ENCODE data around the gene HIGD1A. TPM values are rescaled to one million over a fixed set of nuclear protein-coding genes. Genes with fewer than 3 reads are reported as not detected.

Gene HIGD1A
- total and polyA plus RNA-seq, 2 of the 4 experiments (the other 2 are of a cell fraction): 86.6 to 137 TPM

GRCh38 chr3:42764561-42765295 is 39.6 kb downstream of the HIGD1A start:
- no peak for TF ChIP-seq USF2 (IDR thresholded peaks at IDR 0.05; ENCODE audit: low read depth, low read length)
- no peak for TF ChIP-seq FOS (IDR thresholded peaks at IDR 0.05; ENCODE audit: low read depth, low read length)
- TF ChIP-seq RFX5 (IDR thresholded peaks at IDR 0.05; ENCODE audit: low read depth, low read length): no peak
- no peak overlapping the region for H3K18ac ChIP-seq (ENCODE audit: low read depth, low read length)
- no peak overlapping the region for H2AK9ac ChIP-seq (replicated peaks; ENCODE audit: low read depth, low read length, poor library complexity)
- BruUV-seq (replicated peaks): no TSS peak
- no peak overlapping the region for H2AFZ ChIP-seq (replicated peaks; ENCODE audit: low read length, poor library complexity)
- no peaks in the 10 kb centered on the region for H4K20me1 ChIP-seq (ENCODE audit: insufficient read depth, low read length)
- H3K4me1 ChIP-seq (ENCODE audit: control insufficient read depth, insufficient read depth, low read length): no peaks in the 10 kb centered on the region; the same call in 1 of the 2 replicates
- H3K4ac ChIP-seq (ENCODE audit: low read depth, low read length): no peak overlapping the region
- no peak overlapping the region for H3K23ac ChIP-seq (ENCODE audit: low read depth, low read length)
- intact Hi-C loops (cut with micrococcal nuclease): no loop called here
- no peak overlapping the region for H2BK120ac ChIP-seq (ENCODE audit: low read depth, low read length)
- H3K27me3 ChIP-seq (ENCODE audit: control insufficient read depth, insufficient read depth, low read length): no peaks in the 10 kb centered on the region; the same call in 1 of the 2 replicates
- no peak overlapping the region for H4K8ac ChIP-seq (ENCODE audit: low read depth in 2 of 2, low read length in 2 of 2)
- DNase-seq (no peak), ATAC-seq (ENCODE audit: low read depth) (no peak)
- H3K9me1 ChIP-seq (ENCODE audit: insufficient read depth, low read length): no peaks in the 10 kb centered on the region
- ChIA-PET CTCF (no interaction called here), POLR2A (ENCODE audit: unreplicated experiment) (no interaction called here)
- H2BK15ac ChIP-seq (ENCODE audit: low read depth, low read length): no peak overlapping the region
- H2BK20ac ChIP-seq (ENCODE audit: low read depth, low read length): no peak overlapping the region
- no peak overlapping the region for H4K5ac ChIP-seq (ENCODE audit: low read depth, low read length)
- H3K4me3 ChIP-seq (ENCODE audit: insufficient read depth, low read depth, low read length): no peak overlapping the region
- no peak overlapping the region for H3K9ac ChIP-seq (ENCODE audit: low read depth, low read length)
- H3K27ac ChIP-seq (ENCODE audit: insufficient read depth, low read length): no peak overlapping the region
- no peak overlapping the region for H3K4me2 ChIP-seq (ENCODE audit: low read depth, low read length)
- H4K91ac ChIP-seq (ENCODE audit: insufficient read depth, low read depth, low read length): no peak overlapping the region
- in situ Hi-C loops (cut with MboI; ENCODE audit: low sequenced_read_pairs): no loop called here
- H2BK5ac ChIP-seq (ENCODE audit: low read depth, low read length, poor library complexity, severe bottlenecking): no peak overlapping the region
- no peaks in the 10 kb centered on the region for H3K9me3 ChIP-seq (ENCODE audit: control insufficient read depth, insufficient read depth, low read length)
- no peaks in the 10 kb centered on the region for H3K79me1 ChIP-seq (ENCODE audit: low read depth in 1 of 2, low read length in 2 of 2)
- dilution Hi-C loops (cut with HindIII; ENCODE audit: low sequenced_read_pairs, unreplicated experiment): no loop called here
- H2AK5ac ChIP-seq (ENCODE audit: low read depth, low read length): no peak overlapping the region
- WGBS, 2 experiments (ENCODE audit: extremely low coverage in 2 of 2, insufficient read length in 1 of 2): no CpG with 5 or more reads among the region's 3 CpGs
- H3K56ac ChIP-seq (ENCODE audit: extremely low read depth, insufficient read depth, low read length): no peak overlapping the region
- H3K36me3 ChIP-seq (ENCODE audit: control insufficient read depth, insufficient read depth, low read length): no peaks in the 10 kb centered on the region
- no peak overlapping the region for H3K14ac ChIP-seq (replicated peaks; ENCODE audit: low read depth, low read length)

All from IMR-90 (cell line).